ENCODE measurements around the gene PGM5. TPM values are rescaled to one million over a fixed set of nuclear protein-coding genes. Genes with fewer than 3 reads are reported as not detected.

PGM5 gene
- total and polyA plus RNA-seq, 2 experiments from 2014 or later = 16.8 to 121 TPM

DNA sequence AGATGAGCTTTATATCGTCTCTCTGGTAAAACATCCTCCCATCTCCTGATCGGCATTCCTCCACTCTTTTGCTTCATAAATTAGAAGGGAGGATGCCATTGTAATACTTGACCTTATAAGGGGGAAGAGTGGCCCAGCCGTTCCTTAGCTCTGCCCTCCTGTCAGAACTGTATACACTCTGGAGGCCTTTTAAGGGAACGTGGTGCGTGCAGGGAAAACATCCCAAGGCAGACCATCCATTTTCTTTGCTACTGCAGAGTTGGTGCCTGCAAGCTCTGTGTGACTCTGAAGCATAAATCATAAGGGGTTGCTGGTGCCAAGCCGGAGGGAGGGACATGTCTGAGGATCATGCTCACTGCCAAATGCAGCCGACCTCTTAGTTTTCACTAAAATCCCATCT lies 90.4 kb downstream of the PGM5 start:
- no peak overlapping the region for H3K4me3 ChIP-seq
- H3K27ac ChIP-seq = peak overlapping the region; percentile 83
- peaks cover 11% of the 10 kb centered on the region for H3K4me1 ChIP-seq (ENCODE audit: low read depth)
- no peaks in the 10 kb centered on the region for H3K36me3 ChIP-seq
- peak in 1 of 2 donors; percentile 61 for DNase-seq (ENCODE audit: low read depth in 1 of 2, low spot score in 1 of 2)
- TF ChIP-seq, protein P1, sequence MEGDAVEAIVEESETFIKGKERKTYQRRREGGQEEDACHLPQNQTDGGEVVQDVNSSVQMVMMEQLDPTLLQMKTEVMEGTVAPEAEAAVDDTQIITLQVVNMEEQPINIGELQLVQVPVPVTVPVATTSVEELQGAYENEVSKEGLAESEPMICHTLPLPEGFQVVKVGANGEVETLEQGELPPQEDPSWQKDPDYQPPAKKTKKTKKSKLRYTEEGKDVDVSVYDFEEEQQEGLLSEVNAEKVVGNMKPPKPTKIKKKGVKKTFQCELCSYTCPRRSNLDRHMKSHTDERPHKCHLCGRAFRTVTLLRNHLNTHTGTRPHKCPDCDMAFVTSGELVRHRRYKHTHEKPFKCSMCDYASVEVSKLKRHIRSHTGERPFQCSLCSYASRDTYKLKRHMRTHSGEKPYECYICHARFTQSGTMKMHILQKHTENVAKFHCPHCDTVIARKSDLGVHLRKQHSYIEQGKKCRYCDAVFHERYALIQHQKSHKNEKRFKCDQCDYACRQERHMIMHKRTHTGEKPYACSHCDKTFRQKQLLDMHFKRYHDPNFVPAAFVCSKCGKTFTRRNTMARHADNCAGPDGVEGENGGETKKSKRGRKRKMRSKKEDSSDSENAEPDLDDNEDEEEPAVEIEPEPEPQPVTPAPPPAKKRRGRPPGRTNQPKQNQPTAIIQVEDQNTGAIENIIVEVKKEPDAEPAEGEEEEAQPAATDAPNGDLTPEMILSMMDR (IDR thresholded peaks at IDR 0.05; ENCODE audit: low read depth, low read length) = no peak
- H3K27me3 ChIP-seq = no peaks in the 10 kb centered on the region
- no peaks in the 10 kb centered on the region for H3K9me3 ChIP-seq (ENCODE audit: low read depth)

DNA sequence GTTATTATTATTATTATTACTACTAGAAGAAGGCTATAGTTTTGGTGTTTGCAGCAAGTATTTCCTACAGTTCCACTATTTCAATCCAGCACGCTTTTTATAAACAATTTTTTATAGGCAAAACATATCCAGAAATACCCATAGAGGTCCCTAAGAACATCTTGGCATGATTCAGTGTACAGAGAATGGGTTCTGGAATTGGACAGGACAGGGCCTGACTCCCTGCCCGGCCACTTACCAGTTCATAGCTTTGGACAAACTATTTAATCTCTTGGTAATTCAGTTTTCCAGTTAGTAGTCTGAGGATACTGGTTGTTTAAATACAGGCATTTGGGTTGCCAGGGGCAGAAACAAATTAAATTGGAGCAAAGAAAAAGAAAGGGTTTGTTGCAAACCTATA lies 91.2 kb downstream of the PGM5 start:
- Histone ChIP-seq H3K9me3 (ENCODE audit: low read depth) (no peaks in the 10 kb centered on the region), H3K4me3 (no peak overlapping the region), H3K27ac (peak overlapping the region; percentile 83), H3K27me3 (no peaks in the 10 kb centered on the region), H3K36me3 (no peaks in the 10 kb centered on the region), H3K4me1 (ENCODE audit: low read depth) (peaks cover 11% of the 10 kb centered on the region)
- no peak for DNase-seq (ENCODE audit: low read depth in 1 of 2, low spot score in 1 of 2)
- TF ChIP-seq, protein P1 (IDR thresholded peaks at IDR 0.05; ENCODE audit: low read depth, low read length) = no peak

DNA sequence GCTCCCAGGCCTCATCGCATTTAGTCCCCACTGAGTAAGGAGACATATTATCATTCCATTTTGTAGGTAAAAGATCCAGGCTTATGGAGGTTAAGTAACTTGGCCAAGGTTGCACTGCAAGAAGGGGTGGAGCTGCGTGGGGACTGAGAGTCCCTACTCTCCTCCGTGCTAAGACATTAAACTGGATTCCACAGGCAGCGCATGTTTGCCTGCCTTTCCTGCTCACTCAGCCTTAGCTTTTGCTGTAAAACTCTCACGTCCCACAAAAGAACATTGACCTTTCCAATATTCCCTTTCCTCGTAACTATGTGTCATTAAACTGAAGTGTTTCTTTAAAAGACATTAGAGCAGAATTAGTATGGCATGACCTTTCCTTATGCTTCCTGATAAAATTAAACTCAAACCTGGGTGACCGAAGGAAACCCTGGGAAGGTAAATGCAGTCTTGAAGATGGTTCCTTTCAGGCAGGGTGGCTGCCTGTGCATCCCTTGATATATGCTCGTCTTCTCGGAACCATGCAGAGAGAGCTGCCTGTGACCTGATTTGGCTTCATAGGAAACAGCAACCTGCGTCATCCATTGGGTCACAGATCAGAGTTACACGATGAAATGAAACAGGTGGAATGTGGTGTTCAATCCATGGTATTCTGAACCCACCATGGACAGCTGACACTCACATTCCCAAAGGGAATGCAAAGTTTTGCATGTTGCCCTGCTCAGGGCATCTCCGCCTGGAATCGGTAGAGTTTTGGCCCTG lies 98.3 kb downstream of the PGM5 start:
- Histone ChIP-seq H3K36me3 (no peaks in the 10 kb centered on the region), H3K27me3 (no peaks in the 10 kb centered on the region), H3K27ac (peak overlapping the region; percentile 78), H3K4me3 (no peak overlapping the region), H3K9me3 (ENCODE audit: low read depth) (no peaks in the 10 kb centered on the region), H3K4me1 (ENCODE audit: low read depth) (peaks cover 41% of the 10 kb centered on the region)
- TF ChIP-seq, protein P1 (IDR thresholded peaks at IDR 0.05; ENCODE audit: low read depth, low read length) = no peak
- DNase-seq (ENCODE audit: low read depth in 1 of 2, low spot score in 1 of 2) = no peak

DNA sequence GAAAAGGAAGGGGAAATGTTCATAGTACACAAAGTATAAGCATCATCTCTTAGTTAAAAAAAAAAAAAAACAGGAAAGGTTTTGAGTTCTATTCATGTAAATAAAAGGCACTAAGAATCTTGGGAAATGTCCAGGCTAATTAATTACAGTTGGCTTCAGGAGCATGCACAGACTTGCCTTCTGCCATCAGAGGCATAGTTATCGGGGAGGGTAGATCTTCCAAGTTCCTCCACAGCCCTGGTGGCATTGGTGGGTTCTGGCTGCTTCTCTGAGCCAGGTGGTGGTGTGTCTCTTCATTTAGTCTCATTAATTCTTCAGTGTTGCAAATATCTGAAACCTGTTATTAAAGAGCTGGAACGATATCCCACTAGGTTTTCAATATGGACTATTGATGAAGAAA lies 99.0 kb downstream of the PGM5 start:
- peaks cover 48% of the 10 kb centered on the region for H3K4me1 ChIP-seq (ENCODE audit: low read depth)
- H3K27ac ChIP-seq = peak overlapping the region; percentile 30
- no peak for DNase-seq (ENCODE audit: low read depth in 1 of 2, low spot score in 1 of 2)
- no peak overlapping the region for H3K4me3 ChIP-seq
- TF ChIP-seq, protein P1 (IDR thresholded peaks at IDR 0.05; ENCODE audit: low read depth, low read length) = no peak
- no peaks in the 10 kb centered on the region for H3K36me3 ChIP-seq
- H3K27me3 ChIP-seq = no peaks in the 10 kb centered on the region
- H3K9me3 ChIP-seq (ENCODE audit: low read depth) = no peaks in the 10 kb centered on the region

DNA sequence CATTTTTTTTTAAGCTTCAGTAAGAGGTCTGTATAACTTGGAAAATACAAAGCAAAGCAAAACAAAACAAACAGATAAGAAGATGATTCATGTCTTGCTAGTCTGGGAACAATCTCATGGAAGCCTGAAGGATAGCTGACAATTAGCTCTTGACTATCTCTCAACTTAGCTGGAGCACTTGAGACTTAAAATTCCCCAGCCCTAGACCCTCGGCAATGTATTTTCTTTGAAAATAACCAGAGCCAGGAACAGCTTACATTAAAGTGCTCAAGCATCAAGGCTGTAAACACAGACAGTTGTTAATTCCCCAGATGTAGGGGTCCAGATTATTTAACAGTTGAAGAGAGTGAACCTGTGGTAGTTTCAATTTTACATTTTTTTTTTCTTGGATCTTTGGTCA lies 101.4 kb downstream of the PGM5 start:
- H3K36me3 ChIP-seq = no peaks in the 10 kb centered on the region
- H3K4me3 ChIP-seq = no peak overlapping the region
- H3K27ac ChIP-seq = peak overlapping the region; percentile 80
- no peaks in the 10 kb centered on the region for H3K27me3 ChIP-seq
- DNase-seq (ENCODE audit: low read depth in 1 of 2, low spot score in 1 of 2) = peak in 1 of 2 donors; percentile 67
- TF ChIP-seq, protein P1 (IDR thresholded peaks at IDR 0.05; ENCODE audit: low read depth, low read length) = no peak
- H3K4me1 ChIP-seq (ENCODE audit: low read depth) = peaks cover 60% of the 10 kb centered on the region
- no peaks in the 10 kb centered on the region for H3K9me3 ChIP-seq (ENCODE audit: low read depth)
